ENCODE data around the gene LARP1.

- no peak for TF ChIP-seq CTCF (IDR thresholded peaks at IDR 0.05)
- no peak for TF ChIP-seq POLR2AphosphoS5 (IDR thresholded peaks at IDR 0.05)
These were observed 40.0 kb downstream of the LARP1 start for GRCh38 chr5:154795235-154795596.
